Stimulated activated CD8-positive, alpha-beta memory T cell treated with anti-CD3 and anti-CD28 coated beads, Interleukin-7, amount 100 ng/mL, for 4 hours (primary cell): ENCODE data around the gene RUVBL2.

Experiments used
- DNase-seq, 2 donors: peaks; one replicate each; pipeline ENCODE4 v3.0.0-alpha.2; 2020; ENCODE audit warnings: low read depth in 2 of 2

Gene RUVBL2

GRCh38 chr19:48963371-48964204, 30.1 kb upstream of the RUVBL2 start:
- DNase-seq, result peak; percentile 24 to 62

- DNase-seq, result no peak
Measured at GRCh38 chr19:48964205-48965039, 29.3 kb upstream of the RUVBL2 start.

- DNase-seq, result peak; percentile 75 to 87
Measured at GRCh38 chr19:48965040-48965805, 28.5 kb upstream of the RUVBL2 start, which contains the start of gene FTL. Gene FTL, plus strand, starts transcription at chr19:48965309. Its CDS starts 199 bp downstream, at chr19:48965508.

GRCh38 chr19:48965806-48966540, 27.7 kb upstream of the RUVBL2 start:
- DNase-seq, result peak; percentile 85 to 88

GRCh38 chr19:48966541-48967345, 26.9 kb upstream of the RUVBL2 start:
- DNase-seq, result no peak

GRCh38 chr19:48967346-48968178, 26.1 kb upstream of the RUVBL2 start:
- no peak for DNase-seq

GRCh38 chr19:48968179-48968661, 25.5 kb upstream of the RUVBL2 start:
- no peak for DNase-seq

- DNase-seq, result no peak
Measured at GRCh38 chr19:48968813-48969218, 24.9 kb upstream of the RUVBL2 start.

- DNase-seq, result no peak
Measured at GRCh38 chr19:48969276-48970138, 24.2 kb upstream of the RUVBL2 start.

- no peak for DNase-seq
Measured at GRCh38 chr19:48970139-48970766, 23.4 kb upstream of the RUVBL2 start.

GRCh38 chr19:48970923-48971395, 22.7 kb upstream of the RUVBL2 start:
- peak; percentile 60 to 68 for DNase-seq

GRCh38 chr19:48975947-48976847, 17.5 kb upstream of the RUVBL2 start:
- DNase-seq, result no peak

- no peak for DNase-seq
Measured at GRCh38 chr19:48977061-48977460, 16.6 kb upstream of the RUVBL2 start.

GRCh38 chr19:48982280-48982679, 11.4 kb upstream of the RUVBL2 start:
- DNase-seq, result no peak

GRCh38 chr19:48985711-48986110, 8.0 kb upstream of the RUVBL2 start:
- no peak for DNase-seq

GRCh38 chr19:48986211-48986610, 7.5 kb upstream of the RUVBL2 start:
- DNase-seq, result no peak

GRCh38 chr19:48987323-48987722, 6.4 kb upstream of the RUVBL2 start:
- DNase-seq, result no peak
